Measurements from ENCODE around the gene RPL35. TPM values are rescaled to one million over a fixed set of nuclear protein-coding genes. Genes with fewer than 3 reads are reported as not detected.
A peak's percentile ranks its signal among the peaks of the same experiment; 100 is the strongest.

RPL35 gene
- total and polyA plus RNA-seq, 2 of the 8 experiments (the other 6 are each of a cell fraction or from before 2014, with no cell fraction given) = 1,831 to 2,448 TPM

- H3K27me3 ChIP-seq (replicated peaks in 1 of 4; ENCODE audit: control insufficient read depth in 3 of 4, extremely low read depth in 1 of 4, insufficient read depth in 3 of 4, low read length in 3 of 4) = no peaks in the 10 kb centered on the region
- H3K9ac ChIP-seq (replicated peaks in 1 of 4; ENCODE audit: extremely low read depth in 1 of 4, low read depth in 3 of 4, low read length in 3 of 4) = no peak overlapping the region
- H3K4me2 ChIP-seq (ENCODE audit: insufficient read depth in 1 of 2, low read depth in 2 of 2, low read length in 2 of 2) = no peak overlapping the region
- H4K5ac ChIP-seq (ENCODE audit: insufficient read length, low read depth, low read length) = no peak overlapping the region
- 0 out of 2 replicates have a peak, but pooled peaks cover 2% of the 10 kb centered on the region for H3K79me1 ChIP-seq (ENCODE audit: low read depth, low read length)
- ChIA-PET CTCF (ENCODE audit: partially characterized antibody) (interaction anchor here (0.6 to 6.3 kb wide), 3 partner anchors 7 to 143 kb away, joined by 3 to 55 read pairs (median 3); partner anchors contain the start of genes ARPC5L and RPL35), POLR2A (ENCODE audit: partially characterized antibody) (interaction anchor here (31.1 kb wide), 1 partner anchor 22 kb away, joined by 573 read pairs; the partner anchor contains the start of genes ARPC5L, RPL35 and WDR38)
- no peak overlapping the region for H4K91ac ChIP-seq (replicated peaks; ENCODE audit: insufficient read length, low read length)
- H3K23ac ChIP-seq (ENCODE audit: insufficient read length) = no peak overlapping the region
- H3K4ac ChIP-seq (replicated peaks; ENCODE audit: insufficient read length, low read depth, low read length) = no peak overlapping the region
- no peak overlapping the region for H2BK120ac ChIP-seq (replicated peaks; ENCODE audit: low read depth, low read length)
- H4K8ac ChIP-seq (ENCODE audit: extremely low read depth, insufficient read depth, low read length) = no peak overlapping the region
- FAIRE-seq = no peak
- H3K9me3 ChIP-seq (ENCODE audit: insufficient read depth in 2 of 2, low read depth in 1 of 2, low read length in 1 of 2) = no peaks in the 10 kb centered on the region; a peak in 1 of 4 replicates
- no peak for DNase-seq (ENCODE audit: low read depth in 1 of 2, low spot score in 2 of 2)
- H3K4me3 ChIP-seq (ENCODE audit: extremely low read depth in 1 of 4, insufficient read depth in 2 of 4, low read depth in 3 of 4, low read length in 4 of 4) = no peak overlapping the region
- no peak overlapping the region for H3K56ac ChIP-seq (replicated peaks; ENCODE audit: insufficient read length, low read depth, low read length)
- H2BK5ac ChIP-seq (ENCODE audit: low read depth, low read length) = no peak overlapping the region; the same call in 1 of the 2 replicates
- no peak overlapping the region for H2AFZ ChIP-seq (ENCODE audit: low read length)
- H3K36me3 ChIP-seq (ENCODE audit: control insufficient read depth in 2 of 4, insufficient read depth in 4 of 4, low read length in 3 of 4) = no peaks in the 10 kb centered on the region; a peak in 1 of 8 replicates
- H3K14ac ChIP-seq (ENCODE audit: insufficient read length) = no peak overlapping the region
- no peak overlapping the region for H2BK12ac ChIP-seq (ENCODE audit: low read depth, low read length)
- H2AK5ac ChIP-seq (ENCODE audit: low read depth, low read length) = no peak overlapping the region
- peaks cover 5 to 12% (median 12%) of the 10 kb centered on the region in 4 experiments for H3K4me1 ChIP-seq (replicated peaks in 1 of 4; ENCODE audit: control insufficient read depth in 3 of 4, insufficient read depth in 4 of 4, low read length in 3 of 4)
- 0 out of 2 replicates have a peak overlapping the region, but pooled peaks have one; percentile 18 for H2BK15ac ChIP-seq (ENCODE audit: low read length)
- no peak overlapping the region for H3K18ac ChIP-seq (ENCODE audit: extremely low read depth, low read length)
- H4K20me1 ChIP-seq (replicated peaks in 1 of 2; ENCODE audit: control insufficient read depth in 1 of 2, insufficient read depth in 2 of 2, low read length in 2 of 2) = peaks cover 0 to 2% of the 10 kb centered on the region in 2 experiments
- no peaks in the 10 kb centered on the region for H3K79me2 ChIP-seq (ENCODE audit: control insufficient read depth in 1 of 2, insufficient read depth in 2 of 2, low read length in 2 of 2)
- H2BK20ac ChIP-seq (ENCODE audit: low read length) = no peak overlapping the region
- 98% methylated on average over 4 of the region's 4 CpGs; no CpG with 5 or more reads in 1 of the 2 experiments for WGBS, 2 experiments (ENCODE audit: extremely low coverage in 1 of 2, insufficient coverage in 1 of 2, insufficient read length in 1 of 2, insufficient replicate concordance in 2 of 2, low coverage in 1 of 2, low lambda C conversion rate in 2 of 2, missing lambda C conversion rate in 1 of 2)
- H3K27ac ChIP-seq (ENCODE audit: low read depth, low read length) = no peak overlapping the region
- H3K23me2 ChIP-seq (ENCODE audit: low read depth, low read length) = no peaks in the 10 kb centered on the region
Observed at GRCh38 chr9:124885551-124885950, 23.8 kb upstream of the RPL35 start.
